HuH-7 (cell line): ENCODE measurements around the gene ZRANB3.
"Not testable (repeated sequence)": the region's sequence is repeated elsewhere in the genome, so short reads cannot be mapped to it uniquely, and the experiment has no call there.

Experiments used
- DNase-seq: peaks from one replicate; pipeline ENCODE4 v3.0.0; 2011; ENCODE audit warnings: low spot score

The ZRANB3 gene

DNA sequence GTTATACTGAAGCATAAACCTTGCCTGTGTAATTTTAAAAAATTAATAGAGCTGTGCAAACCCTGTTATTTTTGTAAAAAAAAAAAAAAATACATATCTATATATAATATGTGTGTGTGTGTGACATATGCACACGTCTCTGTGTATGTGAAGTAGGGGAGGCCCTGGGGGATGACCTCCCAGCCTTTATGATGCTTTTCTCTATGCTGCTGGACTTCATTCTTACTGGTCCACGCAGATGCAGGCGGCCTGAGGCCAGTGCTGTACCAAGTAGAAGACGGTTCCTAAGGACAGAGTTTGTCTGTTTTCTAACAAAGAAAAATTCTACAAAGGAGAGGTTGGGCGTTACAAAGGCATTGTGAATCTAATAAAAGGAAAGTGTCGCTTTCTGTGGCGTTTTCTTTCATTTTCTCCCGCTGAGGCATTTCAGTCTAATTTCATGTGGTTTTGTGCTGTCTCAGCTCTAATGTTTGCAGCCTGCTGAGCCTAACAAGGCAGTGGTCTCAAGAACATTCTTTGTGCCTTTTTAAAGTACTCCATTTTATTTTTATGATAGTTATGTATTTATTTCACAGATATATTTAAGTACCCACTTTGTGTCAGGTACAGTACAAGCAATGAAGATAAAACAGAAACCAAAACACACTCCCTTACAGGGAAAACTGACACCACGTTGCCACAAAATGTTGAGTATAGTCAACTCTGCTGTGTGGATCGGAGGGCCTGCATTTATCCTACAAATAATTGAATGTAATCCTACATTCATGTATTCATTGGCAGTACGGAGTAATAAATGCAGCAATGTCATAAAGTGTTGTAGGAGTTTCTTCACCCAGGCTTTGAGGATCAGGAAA lies 360.9 kb downstream of the ZRANB3 start:
- no peak for DNase-seq

DNA sequence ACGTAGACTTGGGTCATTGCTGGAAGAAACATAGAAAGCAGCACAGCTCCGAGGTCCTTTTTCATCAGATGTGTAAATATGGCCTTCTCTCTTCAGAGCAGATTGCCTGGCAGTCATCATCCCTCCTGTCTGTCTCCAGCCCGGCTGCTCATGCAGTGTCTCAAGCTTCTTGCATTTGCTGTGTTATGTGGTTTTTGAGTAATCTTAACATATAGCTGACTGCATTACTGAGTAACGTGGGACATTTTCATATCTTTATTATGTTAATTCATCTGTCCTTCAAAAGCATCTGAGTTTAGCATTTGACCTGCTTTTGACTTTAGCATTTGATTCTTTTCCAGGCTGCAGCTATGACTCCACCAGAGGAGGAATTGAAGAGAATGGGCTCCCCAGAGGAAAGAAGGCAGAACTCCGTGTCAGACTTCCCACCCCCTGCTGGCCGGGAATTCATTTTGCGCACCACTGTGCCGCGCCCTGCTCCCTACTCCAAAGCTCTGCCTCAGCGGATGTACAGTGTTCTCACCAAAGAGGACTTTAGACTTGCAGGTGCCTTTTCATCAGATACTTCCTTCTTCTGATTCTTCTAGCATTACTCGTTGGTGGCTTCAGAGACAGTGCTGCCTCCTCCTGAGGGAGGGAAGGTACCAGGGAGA lies 362.7 kb downstream of the ZRANB3 start:
- no peak for DNase-seq

DNA sequence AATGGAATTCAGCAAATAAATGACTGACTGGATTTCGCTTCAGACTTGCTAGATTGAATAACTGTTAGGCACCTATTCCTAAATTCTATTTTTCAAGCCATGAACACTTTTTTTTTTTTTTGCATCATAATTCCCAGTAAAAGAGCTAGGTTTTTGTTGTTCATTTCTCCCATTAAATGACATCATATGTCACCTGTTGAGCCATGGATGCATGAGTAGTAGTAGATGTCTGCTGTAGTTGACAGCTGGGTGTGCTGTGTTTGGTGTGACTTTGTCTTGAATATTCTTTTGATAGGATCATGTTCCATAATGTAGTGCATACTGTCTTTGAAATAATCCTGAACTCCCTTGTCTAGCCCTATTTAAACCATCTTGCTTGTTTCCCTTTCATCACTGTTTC lies 363.7 kb downstream of the ZRANB3 start:
- no peak for DNase-seq

DNA sequence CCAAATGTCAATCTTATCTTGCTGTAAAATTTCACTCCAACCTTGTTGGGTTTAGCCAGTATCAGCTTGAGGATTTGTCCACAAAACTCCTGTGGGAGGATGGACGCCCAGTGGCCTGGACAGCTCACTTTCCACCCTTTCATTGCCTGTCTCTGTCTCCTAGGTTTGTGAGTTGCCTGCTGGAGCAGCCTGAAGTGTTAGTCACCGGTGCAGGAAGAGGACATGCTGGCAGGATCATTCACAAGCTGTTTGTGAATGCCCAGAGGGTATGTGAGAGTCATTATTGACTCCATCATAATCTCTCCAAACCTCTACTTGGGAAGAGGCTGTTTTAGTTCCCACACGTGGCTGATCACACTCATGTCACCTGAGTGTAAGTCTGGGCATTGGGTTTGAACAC lies 366.6 kb downstream of the ZRANB3 start:
- DNase-seq = no peak

DNA sequence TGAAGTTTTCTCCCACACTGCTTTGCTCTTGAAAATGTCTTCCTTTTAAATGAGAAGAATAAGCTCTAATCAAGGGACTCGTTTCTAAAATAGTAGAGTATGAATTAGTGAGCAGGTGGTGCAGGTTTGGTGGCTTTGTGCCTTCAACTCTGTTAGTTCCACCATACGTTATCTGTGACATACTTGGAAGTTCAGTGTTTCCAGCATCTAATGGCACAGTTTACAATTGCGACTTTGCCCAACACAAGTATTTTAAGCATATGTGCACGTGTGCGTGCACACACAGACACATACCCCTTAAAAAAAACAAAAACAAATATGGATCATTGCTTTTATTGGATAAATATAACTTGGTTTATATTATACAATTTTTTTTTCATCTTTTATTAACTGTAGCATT lies 367.1 kb downstream of the ZRANB3 start:
- DNase-seq = no peak

DNA sequence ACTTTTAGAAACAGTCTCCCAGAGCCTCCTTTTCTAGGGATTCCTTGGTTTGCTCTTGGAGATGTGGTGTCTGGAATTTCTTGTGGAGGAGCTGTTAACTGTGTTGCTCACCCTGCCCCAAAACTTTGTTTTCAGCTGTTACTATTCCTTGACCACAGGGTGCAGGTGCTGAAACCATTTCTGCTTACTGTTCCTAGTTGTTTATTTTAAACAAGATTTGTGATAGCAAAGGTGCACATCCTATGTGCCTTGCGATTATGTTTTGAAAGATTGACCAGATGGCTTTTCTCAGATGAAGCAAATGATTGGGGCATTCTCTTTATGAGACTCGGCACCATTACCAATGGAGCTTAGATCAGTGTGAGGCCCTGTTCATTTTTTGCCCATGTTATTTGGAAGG lies 367.7 kb downstream of the ZRANB3 start:
- DNase-seq = no peak

DNA sequence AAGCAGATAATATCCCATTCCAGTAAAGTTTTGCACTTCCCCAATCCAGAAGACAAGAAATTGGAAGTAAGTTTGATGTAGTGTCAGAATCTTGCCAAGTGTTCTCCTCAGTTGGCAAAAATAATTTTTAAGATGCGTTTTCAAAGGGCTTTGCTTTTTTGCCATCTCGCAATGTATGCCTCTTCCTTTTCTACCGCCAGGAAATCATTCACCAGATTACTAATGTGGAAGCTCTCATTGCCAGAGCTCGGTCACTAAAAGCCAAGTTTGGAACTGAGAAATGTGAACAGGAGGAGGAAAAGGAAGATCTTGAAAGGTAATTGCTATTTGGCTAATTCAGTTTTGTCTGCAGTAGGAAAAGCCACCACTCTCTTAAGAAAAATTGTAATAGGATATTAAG lies 368.2 kb downstream of the ZRANB3 start:
- DNase-seq = no peak

DNA sequence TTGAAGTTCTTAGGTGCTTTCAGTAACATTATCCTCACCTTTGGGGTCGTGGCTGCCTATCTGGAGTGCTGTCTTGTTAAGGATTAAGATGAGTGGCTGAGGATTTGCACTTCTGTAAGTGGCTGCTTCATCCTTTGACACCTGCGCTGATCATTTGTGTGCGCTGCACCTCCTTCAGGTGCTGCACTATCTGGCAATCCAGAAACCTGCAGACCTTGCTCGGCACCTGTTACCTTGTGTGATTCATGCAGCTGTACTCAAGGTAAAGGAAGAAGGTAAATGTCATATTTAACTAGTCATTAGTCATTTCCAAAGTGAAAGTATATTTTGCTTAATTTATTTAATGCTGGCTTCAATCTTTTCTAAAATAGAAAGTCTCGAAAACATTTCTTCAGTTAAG lies 368.6 kb downstream of the ZRANB3 start:
- DNase-seq = no peak

DNA sequence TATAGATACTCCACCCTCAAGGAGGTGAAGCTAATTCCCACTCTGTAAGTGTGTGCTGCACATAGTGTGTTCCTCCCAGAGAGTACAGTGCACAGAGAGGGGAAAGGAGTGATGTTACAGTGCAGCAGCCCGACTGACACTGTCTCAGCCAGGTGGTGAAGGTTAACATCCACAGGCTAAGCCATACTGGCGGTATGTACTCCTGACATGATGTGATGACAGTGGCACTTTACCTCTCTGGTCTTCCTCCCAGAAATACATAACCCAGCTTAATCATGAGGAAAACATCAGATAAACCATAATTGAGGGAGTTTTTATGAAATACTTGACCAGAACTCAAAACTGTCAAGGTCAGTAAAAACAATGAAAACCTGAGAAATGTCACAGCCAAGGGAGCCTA lies 371.8 kb downstream of the ZRANB3 start:
- no peak for DNase-seq

DNA sequence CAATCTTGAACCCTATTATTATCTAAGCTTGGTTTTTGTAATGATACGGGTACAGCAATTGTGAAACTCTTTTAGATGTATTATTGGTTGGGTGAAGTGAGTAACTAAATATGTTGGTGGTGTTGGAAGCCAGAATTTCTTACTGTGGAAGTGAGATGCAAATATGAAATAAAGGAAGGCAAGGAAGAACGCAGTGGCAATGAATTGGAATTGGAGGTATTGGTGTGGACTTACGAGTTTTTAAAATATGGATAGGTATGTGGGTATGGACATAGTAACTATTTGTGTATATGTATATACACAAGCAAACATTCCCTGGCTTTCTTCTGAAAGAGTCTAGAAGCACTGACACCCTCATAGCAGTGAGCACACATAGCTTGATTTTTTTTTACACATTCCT lies 373.2 kb downstream of the ZRANB3 start:
- no peak for DNase-seq

DNA sequence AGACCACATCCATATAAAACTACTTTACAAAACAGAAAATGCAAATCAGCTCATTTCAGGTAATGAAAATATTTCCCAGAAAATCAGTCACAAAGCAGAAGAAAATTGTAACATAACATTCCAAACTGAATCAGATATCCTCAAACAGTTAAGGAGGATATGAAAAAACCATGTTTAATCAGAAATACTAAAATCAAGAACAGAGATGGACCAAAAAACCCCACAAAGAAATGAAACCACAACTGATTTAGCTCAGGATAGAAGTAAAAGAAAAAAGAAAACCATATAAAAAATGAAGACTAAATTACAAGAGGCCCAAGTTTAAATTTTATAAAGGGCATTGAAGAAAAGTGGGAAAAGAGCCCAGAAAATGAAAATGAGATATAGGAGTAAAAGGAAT lies 376.1 kb downstream of the ZRANB3 start:
- no peak for DNase-seq

DNA sequence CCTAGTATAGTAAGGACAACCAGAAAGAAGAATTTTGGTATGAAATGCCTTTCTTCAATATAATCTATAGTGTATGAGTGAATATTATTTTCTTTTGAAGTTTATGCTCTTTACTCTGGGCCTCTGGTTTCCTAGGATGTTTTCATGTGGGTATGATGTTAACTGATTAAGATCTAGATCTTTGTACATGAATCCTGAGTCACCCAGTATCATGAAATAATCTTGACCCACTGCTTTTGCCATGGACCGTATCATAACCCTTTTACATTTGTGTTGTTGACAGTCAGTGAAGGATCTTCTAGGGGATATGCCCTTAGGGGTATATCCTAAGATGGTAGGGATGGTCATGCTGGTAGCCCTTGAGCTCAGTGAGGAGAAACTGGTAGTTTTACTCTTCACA lies 378.7 kb downstream of the ZRANB3 start:
- DNase-seq = no peak

DNA sequence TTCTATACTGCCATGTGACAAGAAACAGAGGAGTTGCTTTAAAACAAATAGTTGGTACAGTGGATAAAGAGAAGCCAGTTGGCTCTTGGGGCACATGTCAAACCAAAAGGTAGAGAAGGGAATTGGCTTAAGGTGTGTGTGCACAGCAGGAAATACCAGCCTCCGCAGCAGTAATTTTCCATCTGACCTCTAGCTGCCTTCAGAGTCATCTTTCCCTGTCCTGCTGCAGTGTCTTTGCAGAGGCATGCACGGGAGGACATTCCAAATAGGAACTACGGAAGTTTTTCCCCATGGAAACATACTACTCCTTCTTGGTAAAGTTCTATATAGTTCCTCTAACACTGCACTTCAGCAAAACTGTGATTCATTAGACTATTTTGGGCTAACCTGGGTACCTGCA lies 379.4 kb downstream of the ZRANB3 start:
- peak; percentile 10 for DNase-seq

DNA sequence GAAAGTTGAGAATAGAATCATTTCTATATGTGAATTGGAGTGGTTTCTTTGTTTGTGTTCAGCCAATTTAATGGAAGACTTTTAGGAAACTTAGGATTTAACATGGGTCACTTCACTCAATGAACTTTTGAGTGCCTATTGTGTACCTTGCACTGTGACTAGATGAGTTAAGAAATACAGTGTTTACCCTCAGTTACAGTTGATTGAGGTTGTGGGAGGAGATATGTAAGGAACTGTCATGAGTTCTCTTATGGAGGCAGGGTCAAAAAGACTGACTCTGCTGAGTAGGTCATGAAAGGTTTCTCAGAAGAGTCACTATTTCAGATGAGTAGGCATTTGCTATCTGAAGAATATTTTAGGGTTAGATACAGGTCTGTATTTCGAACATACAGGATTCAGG lies 380.3 kb downstream of the ZRANB3 start:
- DNase-seq = peak; percentile 31

DNA sequence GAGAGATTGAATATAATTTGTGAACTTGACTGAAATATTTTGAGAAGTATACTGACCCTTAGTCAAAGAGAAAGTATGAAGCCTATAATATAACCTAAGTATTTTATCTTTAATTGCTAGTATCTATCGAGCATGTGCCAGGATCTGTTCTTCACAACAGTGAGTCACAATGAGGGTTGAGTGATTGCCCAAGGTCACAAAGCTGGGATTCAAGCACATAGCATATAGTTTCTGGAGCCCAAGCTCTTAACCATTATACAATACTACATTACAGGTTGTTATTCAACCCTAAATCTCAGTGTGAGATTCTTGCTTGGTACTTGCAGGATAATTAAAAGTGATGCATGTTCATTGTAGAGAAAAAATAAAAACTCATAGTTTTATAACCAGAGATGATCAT lies 381.8 kb downstream of the ZRANB3 start:
- no peak for DNase-seq

DNA sequence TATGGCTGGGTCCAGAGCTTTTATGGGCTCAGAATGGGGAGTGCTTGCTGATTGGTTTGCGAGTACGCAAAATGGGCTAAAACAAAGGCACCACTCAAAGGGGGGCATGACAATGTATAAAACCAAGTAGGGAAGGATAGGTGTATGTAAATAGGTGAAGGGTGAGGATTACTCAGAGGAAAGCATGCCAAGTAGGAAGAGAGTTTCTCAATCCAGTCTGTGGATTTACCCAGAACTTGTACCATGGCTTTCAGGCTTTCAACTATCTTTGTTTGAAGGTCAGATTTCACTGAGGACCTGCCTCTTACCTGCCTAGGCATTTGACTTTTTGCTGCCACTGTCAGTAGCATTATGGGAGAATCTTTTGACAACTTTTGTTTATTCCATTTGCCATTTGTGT lies 386.7 kb downstream of the ZRANB3 start:
- DNase-seq = no peak

DNA sequence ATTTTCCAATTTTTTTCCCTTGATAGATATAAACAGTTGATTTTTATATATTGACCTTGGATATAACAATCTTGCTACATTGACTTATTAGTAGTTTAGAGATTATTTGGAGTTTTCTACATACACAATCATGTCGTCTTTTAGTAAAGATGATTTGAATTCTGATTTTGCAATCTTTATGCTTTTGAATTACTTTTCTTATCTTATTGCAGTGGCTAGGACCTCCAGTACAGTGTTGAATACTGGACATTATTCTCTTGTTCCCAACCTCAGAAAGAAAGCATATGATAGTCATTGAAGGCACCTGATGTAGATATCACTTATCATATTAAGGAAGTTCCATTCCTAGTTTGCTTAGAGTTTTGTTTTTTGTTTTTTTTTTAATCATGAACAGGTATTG lies 388.7 kb downstream of the ZRANB3 start:
- DNase-seq = no peak

DNA sequence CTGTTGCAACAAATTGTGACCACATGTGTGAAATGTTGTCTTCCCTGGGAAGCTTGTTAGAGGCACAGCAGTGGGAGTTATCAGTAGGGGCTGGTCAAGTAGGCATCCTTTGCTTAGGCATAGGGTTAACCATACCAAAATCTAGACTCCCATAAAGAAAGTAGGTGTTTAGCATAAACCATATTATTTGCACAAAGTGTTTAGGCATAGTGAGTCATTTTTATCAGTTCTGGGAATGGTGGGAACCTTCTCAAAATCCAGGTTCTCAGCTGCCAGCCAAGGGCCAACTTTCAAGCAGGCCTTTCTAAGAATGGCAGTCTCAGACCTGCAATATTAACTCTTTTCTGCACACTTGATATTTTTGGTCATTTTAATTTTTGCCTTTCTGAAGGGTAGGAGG lies 390.4 kb downstream of the ZRANB3 start:
- no peak for DNase-seq

DNA sequence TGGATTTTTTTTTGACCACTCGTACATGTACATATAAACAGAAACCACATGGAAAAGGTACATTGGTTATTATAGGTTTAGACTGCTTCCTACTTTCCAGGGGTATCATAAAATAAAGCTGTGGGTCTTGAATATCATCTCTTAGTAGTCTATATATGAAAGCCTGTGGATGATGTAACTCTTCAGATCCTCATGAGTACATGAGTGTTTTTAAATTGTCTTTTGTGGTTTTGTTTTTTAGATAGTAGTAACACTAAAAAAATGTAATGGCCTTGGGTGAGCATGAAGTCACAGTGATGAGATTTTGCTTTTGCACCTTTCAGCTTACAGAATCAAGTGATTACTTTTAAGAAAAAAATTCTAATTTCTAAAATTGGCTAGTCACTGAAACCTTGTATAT lies 398.7 kb downstream of the ZRANB3 start:
- DNase-seq = no peak

DNA sequence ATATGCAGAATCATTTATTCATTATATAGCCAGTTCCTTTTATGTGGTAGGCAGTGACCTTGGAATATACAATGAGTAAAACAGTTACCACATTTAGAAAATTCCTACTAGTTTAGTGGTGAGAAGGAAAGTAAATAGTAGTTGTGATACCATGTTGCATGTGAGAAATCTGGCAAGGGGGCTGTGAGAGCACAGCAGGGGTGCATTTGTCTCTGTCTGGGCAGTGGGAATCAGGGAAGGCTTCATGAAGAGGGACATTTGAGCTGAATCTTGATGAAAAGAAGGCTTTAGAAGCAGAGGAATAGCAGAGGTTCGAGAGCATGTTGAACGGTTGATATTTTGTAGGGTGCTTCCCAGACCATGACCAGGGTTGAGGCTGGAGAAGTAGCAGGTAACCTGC lies 400.3 kb downstream of the ZRANB3 start:
- DNase-seq = no peak

DNA sequence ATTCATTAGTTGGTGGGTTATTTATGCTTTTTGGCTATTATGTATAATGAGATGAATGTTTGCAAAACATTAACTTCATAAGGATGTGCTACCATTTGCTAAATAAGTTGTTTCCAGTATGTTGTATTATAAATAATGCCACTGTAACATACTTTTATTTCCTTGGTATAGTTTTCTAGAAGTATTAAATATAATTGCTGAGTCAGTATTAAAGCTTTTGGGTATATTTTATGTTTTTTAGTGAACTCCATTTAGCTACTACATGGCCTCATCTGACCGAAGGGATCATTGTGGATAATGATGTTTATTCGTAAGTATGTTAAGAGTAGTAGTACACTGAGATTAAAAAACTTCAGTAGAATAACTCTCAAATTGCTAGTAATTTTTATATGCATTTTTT lies 405.1 kb downstream of the ZRANB3 start:
- no peak for DNase-seq

DNA sequence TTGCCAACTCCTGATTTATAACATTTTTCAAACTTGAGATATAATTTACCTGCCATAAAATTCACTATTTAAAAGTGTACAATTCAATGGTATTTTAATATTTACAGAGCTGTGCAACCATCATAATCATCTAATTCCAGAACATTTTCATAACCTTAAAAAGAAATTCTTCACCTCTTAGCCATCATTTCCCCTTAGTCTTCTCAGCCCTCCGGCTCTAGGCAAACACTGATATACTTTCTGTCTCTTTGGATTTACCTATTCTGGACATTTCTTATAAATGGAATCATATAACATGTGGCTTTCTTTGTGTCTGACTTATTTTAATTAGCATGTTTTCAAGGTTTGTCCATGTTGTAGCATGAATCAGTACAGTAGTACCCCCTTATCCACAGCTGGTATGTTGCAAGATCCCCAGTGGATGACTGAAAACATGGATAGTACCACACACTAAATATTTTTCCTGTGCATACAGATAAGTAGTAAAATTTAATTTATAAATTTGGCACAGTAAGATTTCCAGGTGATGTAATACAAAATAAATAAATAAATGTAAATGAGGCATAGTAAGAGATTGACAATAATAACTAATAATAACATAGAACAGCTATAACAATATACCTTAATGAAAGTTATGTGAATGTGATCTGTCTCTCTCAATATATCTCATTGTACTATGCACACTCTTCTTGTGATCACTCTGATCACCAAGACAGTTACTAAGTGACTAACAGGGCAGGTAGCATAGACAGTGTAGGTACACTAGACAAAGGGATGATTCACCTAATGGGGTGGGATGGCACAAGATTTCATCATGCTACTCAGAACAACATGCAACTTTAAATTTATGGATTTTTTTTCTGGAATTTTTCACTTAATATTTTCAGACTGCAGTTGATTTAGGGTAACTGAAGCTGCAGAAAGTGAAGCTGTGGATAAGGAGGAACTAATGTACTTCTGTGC lies 405.8 kb downstream of the ZRANB3 start:
- DNase-seq = no peak

DNA sequence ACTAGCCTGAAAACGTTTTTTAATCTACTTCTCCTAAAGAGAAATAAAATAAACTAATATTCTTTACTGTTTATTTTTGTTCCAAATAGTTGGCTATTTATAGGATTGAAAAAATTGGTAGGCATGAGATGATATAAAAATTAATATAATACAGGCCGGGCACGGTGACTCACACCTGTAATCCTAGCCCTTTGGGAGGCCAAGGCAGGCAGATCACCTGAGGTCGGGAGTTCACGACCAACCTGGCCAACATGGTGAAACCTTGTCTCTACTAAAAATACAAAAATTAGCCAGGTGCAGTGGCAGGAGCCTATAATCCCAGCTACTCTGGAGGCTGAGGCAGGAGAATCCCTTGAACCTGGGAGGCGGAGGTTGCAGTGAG lies 409.4 kb downstream of the ZRANB3 start:
- not testable (repeated sequence) for DNase-seq
